Fibroblast of skin of left quadriceps (primary cell): ENCODE measurements around the gene SNAP91.

Source experiments
- DNase-seq, 2 experiments: peaks; one replicate each; pipeline ENCODE4 v3.0.0-alpha.2; 2013; ENCODE audit warnings: low read depth in 2 of 2

Gene SNAP91

DNA sequence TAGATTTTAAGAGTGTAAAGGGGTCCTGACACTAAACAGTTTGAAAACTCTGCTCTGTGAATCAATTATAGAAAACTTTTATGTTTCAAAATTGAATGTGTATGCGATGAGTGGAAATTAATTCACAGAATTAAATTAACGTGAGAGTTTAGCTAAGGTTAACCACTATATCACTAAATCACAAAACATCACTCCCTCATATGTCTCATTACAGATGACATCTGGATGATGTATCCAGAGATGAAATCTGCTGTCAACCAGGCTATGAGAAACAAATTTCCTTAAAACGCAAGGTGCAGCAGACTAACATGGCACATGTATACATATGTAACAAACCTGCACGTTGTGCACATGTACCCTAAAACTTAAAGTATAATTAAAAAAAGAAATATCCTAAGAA, 169.2 kb downstream of the SNAP91 start:
- no peak for DNase-seq

GRCh38 chr6:83536647-83537589, 172.0 kb downstream of the SNAP91 start:
- no peak for DNase-seq

DNA sequence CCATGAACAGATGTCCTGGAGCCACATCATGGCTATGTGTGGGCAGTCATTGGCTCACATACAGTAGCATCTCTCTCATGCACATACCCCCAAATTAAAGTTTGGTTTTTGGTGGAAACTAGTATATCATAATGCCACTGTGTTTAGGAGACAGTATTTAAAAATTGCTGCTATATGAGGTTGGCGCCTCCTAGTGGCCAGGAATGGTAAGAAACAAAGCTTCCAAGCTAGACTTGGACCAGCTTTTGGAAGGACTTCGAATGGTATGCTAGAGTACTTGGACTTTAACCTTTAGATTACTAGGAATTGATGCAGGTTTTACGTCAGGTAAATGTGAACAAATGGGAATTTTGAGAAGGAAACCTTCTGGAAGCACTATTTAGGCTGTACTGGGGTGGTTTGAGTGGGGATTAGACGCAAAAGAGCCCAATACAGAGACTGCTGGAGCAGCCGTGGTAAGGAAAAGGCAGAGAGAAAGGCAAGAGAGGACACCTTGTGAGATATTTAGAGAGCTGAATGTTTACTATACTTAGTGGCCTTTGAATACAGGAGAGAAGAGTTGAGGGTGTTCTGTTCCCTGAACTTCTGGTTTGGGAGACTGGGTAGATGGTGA, 172.8 kb downstream of the SNAP91 start:
- DNase-seq = no peak

DNA sequence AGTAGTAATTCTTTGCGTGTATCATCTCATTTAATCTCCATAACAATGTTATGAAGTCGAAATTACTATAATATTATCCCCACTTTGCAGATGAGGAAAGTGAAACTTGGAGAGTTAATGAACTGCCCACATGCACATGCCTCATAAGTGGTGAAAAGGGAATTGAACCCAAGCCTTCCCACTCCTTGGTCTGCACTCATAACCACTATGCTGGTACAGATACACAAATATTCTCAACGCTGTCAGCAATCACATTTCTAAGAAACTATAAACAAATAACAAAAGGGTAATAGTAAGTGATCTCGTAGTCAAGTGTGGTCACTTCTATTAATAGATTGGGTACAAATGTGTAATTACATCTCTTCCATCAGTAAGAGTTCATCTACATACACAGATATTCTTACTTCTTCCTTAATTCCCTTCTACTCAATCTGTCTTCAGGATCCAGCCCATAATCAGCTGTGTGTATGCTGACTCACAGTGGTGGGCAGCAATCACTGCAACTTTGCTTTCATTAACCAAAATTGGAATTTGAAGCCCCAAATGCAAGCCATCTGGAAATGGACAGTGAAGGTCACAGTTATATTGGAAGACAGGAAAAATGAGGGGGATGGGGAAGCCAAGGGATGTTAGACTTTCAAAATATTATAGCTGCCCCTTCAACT, 190.0 kb downstream of the SNAP91 start:
- DNase-seq = no peak

DNA sequence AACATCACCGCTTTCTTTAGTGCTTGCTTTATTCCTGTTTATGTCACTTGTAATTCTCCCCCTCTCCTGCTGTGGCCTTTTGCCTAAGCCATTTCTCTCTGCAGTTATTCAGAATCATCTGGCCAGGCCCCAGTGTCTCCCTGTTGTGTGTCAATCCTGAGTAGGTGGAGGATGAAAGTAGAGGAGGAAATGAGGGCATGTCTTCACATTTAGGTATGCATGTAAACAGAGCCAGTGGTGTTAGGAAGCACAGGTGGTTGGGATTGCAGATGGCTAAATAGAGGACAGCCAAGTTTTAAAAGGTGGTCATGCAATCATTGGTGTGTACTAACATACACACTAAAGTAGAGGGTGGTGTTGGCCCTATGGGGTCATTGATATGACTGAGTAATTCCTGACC, 191.4 kb downstream of the SNAP91 start:
- no peak for DNase-seq

DNA sequence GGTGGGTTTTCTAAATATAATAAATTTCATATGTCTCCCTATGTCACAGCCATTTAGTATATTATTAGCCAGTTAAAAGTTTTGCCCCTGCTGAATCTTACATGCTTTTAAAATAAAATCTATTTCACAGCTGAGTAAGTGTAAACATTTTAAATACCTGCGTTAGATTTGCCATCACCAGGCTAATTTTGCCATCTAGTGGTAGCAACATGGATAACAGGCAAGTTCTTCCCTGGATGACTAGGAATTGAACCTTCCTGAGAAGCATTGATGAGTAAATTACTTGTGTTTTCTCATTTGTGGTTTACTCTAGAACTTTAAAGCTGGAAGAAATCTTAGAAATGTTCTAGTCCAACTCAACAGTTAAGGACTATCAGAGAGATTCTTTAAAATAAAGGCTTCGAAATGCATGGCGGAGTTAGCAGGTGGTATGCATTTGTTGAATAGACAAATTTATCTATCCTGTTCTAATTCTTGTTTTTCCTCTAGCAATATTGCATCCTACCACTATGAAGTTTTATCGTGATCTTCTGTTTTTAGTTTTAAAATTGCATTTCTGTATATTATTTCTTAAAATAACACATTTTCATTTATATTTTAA, 193.9 kb downstream of the SNAP91 start:
- DNase-seq = peak in 1 of 2 experiments; percentile 31

GRCh38 chr6:83514466-83514865, 194.4 kb downstream of the SNAP91 start:
- DNase-seq = no peak

DNA sequence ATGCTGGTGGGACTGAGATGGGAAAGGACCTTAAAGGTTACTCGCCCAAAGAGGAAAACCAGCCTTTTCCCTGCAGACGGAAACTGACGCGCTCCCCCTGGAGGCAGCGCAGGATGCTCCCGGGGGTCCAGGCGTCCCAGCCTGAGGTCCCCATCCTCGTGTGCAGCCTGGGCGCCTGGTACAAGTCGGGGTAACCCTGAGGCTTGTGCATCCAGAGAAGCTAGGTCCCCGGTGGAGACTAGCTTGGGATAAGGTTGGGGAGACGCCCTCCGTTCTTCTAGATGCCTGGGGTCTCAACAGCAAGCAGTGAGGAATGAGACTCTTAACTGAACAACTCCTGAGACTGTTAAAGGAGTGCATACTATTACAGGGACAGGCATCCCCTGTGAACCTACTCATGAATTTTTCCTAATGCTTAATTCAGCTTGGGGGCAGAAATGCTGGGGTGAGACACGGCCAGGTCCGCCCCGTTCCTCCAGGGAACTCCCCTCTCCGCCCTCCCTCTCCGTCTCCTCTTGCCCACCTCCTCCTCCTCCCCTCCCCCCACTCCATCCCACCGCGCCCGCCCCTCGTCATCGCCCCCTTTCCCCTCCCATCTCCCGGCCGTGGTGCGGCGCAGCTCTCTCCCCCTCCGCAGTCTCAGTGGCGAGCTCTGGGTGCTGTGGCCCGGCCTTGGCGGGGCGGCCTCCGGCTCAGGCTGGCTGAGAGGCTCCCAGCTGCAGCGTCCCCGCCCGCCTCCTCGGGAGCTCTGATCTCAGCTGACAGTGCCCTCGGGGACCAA, 196.8 kb downstream of the SNAP91 start, which contains the start of gene PRSS35:
TSS of gene PRSS35 (plus strand) at position 634 of the 781 bp plus-strand sequence. CDS start 10,908 bp downstream, outside the sequence.
- DNase-seq = no peak

- DNase-seq = no peak
These were observed 197.6 kb downstream of the SNAP91 start for GRCh38 chr6:83511266-83511665.

GRCh38 chr6:83510791-83511190, 198.1 kb downstream of the SNAP91 start:
- DNase-seq = no peak

- no peak for DNase-seq
These were observed 199.5 kb downstream of the SNAP91 start for GRCh38 chr6:83509441-83509840.

DNA sequence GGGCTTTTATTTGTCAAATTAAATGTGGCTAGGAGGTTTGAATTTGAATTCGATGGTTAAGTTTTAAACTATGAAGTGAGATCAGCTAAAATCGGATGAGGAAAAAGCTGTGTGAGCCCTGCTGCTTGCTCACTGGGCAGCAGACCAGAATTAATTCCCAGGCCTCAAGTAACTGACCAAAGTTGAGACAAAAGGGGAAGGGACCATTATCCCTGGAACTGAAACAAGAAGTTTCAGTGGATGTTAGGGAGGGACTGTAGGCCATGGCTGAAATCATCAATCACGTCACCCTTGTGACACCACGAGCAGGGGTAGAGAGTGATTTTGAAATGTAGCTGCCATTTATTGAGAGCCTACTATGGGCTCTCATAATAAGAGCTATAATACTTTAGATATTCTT, 203.5 kb downstream of the SNAP91 start:
- no peak for DNase-seq
